GM19035 (cell line): ENCODE results near the gene UNC93A.
"Not testable (repeated sequence)": the region's sequence is repeated elsewhere in the genome, so short reads cannot be mapped to it uniquely, and the experiment has no call there.

Experiments
- ATAC-seq: cut with Tn5 transposase; IDR thresholded peaks from one replicate; pipeline ENCODE4 v1.9.1; 2021; ENCODE audit not compliant: unreplicated experiment

Gene UNC93A

DNA sequence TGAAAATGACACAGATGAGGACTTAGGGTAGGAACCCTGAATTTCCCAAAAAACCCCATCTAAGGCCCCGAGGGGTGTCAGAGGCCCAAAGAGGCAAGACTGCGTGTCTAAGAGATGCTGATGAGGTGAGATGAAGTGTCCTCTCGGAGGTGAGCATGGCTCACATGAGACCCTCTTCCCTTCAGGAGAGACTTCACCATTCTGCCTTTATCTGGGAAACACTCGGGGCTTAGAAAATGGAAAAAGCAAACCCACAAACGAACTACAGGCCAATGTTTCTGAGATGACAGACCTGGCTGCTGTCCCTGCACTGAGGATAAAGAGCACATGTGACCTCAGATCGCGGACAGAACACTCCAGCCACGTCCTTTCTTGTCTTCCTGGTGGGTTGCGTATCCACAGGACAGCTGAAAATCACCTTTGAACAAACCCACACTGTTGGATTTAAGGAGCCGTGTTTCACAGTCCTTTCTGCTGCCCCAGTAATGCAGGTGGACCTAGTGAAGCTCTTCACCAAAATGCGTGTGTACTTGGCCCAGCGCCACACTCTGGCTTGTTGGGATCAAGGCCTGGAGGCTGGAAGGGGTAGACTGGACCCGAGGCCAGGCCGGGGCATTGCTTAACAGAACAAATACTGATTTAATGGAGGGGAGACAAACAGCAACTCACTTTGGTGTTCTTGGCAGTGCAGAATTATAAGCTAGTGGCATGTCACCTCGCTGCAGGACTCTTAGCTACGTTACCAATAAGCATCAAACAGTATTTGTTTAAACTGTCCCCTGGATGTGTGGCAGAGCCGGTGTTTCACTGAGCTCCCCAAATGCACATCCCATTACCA, 18.5 kb downstream of the UNC93A start:
- not testable (repeated sequence) for ATAC-seq

DNA sequence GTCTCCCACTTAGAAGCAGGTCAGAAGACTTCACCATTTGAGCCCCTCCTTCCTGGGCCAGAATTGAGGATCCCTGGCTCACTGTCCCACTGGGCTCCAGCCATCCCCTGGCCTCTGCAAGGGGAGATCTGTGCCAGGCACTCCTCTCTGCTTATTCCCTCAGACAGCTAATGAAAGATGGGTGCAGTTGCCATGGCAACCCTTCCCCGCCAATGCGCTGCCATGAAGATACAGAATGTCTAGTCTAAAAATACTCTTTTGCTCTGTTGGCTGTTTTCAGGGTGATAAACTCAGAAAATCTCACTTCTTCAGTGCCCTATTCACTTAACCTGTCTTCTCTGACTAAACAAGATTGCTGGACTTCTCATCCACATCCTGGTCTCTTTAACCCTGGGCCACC, 20.2 kb downstream of the UNC93A start:
- ATAC-seq = no peak

DNA sequence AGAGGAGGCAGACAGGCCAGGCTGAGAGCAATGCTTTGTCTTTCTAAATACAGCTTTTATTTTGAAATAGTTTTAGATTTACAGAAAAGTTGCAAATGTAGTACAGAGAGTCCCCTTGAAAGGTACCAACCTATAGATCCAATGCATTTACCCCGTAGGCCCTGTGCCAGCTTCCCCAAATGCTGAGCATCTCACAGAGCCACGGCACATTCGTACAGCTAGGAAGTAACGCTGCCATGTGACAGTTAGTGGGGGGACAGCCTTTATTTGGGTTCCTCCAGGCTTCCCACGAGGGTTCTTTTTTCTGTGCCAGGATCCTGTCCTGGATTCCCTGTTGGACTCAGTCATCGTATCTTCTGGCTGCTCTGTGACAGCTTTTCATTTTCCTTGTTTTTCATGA, 20.6 kb downstream of the UNC93A start:
- ATAC-seq = not testable (repeated sequence)

DNA sequence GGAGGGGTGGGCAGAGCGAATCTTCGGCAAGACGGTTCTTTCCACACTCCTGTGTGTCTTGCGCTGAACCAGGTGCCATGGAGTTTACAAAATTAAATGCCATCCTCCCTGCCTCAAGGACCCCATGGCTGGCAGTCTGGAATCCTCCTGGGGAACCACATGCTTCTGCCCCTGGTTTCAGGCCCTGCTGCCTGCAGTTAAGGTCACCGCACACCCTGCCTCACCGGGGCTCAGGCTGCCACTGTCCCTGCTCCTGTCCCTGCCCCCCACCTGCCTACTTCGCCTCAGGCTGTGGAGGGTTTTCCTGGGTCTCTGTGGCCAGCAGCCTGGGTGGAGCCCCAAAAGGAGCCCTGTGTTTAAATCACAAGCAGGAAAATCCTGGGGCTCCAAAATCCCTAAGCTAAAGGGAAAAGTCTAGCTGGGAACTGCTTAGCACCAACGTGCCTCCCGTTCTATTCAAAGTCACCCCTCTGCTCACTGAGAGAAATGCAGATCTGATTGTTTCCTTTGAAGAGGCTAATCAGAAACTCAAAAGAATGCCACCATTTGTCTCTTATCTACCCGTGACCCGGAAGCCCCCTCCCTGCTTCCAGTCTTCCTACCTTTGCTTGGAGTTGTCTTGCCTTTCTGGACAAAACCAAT, 23.2 kb downstream of the UNC93A start:
- no peak for ATAC-seq

DNA sequence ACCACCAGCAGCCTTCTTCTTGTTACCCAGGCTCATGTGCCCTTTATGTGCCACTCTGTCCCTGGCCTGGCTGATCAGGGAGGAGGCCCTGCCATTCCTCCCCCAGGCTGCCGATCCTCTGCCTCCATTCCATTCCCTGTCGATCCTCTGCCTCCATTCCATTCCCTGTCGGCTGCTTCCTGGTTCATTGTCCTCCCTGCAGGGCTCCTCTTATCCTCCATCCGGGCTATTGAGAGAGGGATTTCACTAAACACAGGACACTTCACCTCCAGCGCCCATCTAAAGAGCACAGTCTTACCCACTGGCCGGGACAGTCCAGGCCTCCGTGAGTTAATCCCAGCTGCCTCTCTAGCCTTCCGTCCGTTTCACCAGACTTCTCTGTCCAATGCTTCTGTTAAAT, 26.1 kb downstream of the UNC93A start:
- no peak for ATAC-seq

DNA sequence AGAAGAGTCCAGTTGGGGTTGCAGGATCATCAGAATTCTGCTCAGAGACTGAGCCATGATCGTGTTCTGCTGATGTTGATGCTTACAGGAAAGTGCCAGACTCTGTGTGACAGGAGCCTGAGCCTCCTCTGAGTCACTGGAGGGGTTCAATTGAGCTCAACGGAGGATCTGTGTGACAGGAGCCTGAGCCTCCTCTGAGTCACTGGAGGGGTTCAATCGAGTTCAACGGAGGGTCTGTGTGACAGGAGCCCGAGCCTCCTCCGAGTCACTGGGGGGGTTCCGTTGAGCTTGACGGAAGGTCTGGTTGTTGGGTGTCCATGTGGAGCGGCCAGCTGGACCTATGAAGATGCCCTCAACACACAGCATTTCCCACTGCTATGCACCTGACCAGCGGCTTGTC, 27.2 kb downstream of the UNC93A start:
- ATAC-seq = not testable (repeated sequence)

DNA sequence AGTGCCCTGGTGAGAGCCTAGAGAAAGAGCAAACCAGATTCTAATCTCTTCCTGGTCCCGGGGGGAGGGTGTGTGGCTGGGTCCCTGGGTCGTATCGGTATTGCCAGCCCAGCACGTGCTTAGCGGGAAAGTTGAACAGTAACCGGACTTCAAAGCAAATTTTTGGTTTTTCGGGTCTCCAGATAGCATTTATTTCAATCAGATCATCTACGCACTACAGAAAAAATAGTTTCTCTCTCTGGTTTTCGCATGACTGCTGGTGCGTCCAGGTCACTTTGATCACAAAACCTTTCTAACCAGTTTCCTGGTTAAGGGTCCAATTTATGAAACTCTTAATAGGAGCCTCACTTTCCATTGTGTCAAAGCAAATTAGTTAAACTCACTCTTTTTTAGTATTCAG, 27.7 kb downstream of the UNC93A start:
- ATAC-seq = not testable (repeated sequence)

DNA sequence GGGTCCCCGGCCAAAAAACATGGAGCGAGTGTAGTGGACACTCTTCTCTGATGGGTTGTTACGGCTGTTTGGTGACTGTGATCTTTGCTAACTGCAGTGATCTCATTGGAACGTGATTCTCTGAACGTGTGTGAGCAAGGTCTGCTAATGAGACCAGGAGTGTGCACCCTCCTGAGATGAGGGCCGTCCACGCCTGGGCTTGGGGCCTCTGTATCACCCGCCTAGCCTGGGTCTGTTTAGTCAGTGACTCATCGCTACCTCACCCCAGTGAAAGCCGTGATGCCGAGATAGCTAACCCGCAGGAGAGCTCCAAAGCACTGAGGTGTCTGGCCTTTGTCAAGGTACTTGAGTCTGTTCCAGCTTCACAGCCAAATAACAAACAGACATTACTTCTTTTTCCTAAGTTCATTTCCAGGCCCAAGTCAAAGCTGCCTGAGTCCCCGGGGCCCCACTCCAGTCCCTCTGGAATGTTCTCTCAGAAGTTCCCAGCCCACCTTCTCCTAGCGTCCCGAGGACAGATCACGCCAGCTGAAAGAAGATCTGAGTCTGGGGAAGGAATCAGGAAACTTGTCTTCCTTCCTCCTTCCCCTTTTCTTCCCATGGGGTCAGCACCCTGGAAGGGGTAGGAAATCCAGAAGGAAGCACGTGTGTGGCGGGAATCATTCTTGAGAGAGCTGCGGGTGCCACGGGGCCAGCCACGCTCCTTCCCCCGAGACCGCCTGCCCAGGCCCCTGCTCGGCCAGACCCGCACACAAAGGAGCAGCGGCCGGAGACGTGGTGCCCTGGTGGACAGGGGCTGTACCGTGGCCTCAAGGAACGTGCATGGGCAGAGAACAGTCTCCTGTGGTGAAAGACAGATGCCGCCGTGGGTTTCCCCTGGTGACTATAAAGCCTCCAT, 29.0 kb downstream of the UNC93A start:
- not testable (repeated sequence) for ATAC-seq

DNA sequence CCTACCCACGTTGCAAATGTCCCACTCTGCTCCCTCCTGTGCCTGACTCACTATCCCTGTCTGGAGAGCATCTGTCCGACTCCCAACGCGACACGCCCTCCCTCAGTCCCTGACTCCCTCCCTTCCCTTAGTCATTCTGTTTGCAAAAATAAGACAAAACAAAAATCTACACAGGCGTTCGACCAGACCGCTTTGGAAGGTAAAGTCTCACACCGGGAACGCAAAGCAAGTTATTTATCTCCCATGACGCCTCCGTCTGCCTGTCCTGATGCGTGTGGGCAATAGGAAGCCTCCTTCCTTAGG, 29.6 kb downstream of the UNC93A start:
- not testable (repeated sequence) for ATAC-seq

DNA sequence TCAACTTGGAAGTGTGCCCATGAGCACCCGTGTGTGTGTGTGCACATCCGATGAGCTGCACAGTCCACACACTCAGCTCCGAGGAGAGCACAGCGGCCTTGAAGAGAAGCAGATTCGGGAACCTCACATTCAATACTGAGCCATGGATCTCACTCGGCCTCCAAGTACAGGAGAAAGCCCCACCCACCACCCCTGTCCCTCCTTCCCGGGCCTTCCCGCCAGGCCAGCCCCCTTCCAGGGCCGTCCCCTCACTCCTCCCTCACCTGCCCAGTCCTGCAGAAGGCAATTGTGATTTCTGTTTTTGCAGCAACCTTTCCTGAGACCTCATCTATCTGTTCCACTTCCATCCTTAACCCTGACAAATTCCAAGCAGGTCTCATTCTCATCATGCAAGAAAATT, 30.1 kb downstream of the UNC93A start:
- ATAC-seq = not testable (repeated sequence)

DNA sequence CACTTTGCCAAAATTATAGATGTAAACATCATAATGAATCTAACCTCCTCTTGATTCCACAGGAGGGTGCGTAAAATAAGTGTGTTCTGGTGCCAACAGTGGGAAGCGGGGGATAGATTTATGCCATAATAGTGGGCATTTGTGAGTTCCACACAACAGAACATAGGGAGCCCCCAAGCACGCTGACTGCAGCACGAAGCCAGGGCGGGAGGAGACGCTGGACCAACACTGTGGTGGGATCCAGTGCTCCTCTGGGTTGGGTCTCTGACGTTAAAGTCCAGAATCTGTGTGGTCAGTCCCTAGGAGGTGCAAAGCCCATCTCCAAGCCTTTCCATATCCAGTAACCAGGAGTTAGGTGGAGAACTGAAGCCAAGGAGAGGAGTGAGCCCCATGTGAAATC, 32.0 kb downstream of the UNC93A start:
- no peak for ATAC-seq

DNA sequence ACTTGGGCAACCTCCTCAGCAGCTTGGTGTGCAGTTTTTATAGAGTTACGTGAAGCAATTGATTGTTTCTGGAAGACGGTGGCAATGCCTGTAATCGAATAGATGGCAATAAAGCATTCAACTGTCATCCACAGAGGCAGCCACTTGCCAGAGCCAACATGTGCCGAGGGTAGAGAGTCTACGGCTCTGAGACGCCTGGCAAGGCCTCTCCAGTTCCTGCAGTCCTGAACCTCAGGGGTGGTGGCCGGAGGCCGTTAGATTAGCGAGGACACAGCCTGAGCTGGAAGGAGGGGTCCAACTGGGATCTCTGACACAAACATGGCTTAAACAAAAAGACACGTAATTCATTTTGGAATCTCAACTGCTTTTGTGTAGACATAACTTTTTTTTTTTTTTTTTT, 33.0 kb downstream of the UNC93A start:
- ATAC-seq = no peak

DNA sequence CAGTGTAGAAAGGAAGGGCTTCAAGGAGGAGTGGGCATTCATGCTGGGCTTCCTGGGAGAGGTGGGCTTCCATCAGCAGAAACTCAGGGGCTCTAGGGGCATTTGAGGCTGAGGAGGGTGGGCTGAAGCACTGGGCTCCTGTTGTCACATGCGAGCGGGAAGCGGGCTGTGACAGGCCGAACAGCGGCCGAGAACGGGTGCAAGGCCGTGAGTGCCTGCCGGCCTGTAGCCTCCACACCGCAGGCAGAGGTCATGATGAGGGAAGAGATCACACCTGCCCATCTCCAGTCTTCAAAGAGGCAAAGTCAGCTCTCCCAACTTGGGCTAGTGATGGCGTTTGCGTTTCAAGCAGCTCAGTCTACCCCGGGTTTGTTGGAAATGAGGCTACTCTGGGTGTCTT, 34.7 kb downstream of the UNC93A start:
- ATAC-seq = no peak

DNA sequence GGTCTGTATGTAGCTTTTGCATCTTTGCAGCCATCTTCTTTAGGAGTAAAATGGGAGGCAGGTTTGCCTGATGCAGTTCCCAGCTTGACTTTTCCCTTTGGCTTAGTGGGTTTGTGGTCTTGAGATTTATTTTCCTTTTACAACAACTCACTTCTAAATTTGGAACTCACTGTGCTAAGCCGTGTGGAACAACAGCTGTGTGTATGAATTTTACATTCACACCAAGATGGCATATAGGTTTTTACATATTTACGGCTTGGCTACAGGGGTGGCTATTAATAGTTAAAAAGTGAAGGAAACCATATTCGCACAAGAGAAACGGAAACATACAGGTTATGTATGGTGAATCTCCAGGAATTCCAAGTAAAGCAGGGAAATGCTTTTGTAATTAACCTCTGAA, 36.3 kb downstream of the UNC93A start:
- no peak for ATAC-seq

DNA sequence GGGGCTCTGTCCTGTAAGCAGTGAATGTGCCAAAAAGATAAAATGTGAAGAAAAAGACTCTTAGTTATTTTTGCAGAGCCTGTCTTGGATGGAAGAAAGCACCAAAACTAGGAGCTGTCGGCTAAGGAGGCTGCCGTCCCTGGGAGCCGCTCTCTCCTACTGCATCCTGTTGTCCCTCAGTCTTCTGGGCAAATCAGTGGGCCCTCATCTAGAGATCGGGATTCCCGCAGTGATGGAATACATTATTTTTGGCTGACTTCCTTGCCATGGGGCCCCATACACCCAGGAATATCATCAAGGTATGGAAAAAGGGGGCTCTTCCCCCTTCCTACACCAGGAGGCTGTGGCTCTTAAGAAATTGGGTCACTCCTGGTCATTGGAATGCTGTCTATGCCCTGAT, 37.0 kb downstream of the UNC93A start:
- ATAC-seq = no peak

DNA sequence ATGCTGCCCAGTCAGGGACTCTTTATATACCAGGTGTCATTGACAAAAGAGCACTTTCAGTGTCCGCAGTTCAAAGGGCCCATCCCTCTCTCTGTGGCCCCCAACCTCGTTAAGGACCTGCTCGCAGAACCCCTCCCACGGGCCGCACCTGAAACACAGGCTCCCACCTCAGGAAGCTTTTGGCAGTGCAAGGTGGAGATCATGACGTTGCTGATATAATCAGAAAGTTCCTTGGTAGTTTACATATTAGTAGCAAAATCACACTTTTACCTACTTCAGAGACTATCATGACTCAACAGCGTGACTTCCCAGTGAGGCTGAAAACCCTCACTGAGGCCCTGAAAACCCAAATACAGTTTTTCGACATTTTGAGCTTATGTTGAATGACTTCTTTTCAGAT, 37.9 kb downstream of the UNC93A start:
- ATAC-seq = no peak

DNA sequence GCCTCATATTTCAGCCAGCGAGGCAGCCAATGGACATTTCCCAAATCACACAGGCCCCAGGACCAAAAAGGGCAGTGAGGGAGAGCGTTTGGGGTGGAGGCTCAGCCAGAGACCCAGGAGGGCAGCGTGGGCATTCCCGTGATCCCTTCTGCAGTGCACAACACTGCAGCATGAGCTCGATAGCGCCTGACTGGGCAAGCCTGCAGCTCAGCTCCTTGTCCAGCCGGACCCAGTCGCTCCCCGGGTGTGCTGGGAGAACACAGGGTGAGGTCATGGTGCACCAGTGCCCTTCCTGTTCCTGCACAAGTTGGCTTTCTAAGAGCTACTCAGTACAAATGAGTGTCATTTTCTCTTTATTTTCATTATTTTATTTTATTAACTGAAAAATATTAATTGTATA, 39.6 kb downstream of the UNC93A start:
- ATAC-seq = no peak

DNA sequence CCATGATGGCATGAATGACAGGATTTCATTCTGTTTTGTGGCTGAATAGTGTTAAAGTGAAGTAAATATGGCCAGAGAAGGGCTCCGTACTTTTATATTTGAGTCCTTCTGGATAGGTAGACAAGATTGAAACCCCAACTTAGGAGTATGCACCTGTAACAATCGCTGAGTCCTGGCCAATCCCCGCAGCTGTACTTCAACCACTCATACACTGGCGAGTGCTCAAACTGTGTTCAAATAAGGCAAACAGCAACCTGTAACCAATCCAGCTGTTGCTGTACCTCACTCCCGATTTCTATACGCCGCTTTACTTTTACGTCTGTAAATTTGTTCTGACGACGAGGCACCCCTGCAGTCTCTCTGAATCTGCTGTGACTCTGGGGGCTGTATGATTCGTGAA, 40.5 kb downstream of the UNC93A start:
- ATAC-seq = no peak

DNA sequence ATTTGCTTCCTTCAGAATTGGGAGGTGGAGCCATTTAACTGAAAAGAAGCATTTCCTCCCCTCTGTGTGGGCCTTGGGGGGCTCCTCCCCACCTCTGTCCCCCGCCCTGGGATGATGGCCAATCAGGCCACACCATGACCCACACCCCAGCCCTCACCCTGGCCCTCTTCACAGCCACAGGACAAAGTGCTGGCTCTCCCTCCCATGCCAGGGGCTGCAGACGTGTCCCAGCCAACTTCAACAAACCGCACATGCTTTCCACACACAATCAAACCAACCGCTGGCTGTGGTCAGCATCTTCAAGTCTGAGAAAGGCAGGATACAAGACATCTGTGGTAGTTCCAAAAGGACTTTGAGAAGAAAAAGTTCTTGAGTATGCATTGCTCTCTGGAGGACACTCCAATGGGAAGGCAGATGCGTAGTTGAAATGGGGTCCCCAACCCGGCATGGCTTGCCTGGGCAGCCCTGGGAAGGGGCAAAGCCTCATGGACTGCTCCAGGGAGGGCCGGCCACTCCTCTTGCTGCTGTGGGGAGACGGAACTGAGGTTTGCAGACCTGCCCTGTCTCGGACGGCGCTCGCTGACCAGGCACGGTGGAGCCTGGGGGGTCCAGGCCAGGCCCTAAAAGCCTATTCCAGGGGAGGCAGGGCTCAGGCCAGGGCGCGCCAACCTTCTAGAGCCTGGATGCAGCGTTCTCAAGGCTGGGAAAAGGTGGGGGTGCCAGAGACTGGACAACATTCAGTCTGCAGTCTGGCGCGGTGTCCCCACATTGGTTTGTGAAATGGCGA, 45.9 kb downstream of the UNC93A start:
- no peak for ATAC-seq

DNA sequence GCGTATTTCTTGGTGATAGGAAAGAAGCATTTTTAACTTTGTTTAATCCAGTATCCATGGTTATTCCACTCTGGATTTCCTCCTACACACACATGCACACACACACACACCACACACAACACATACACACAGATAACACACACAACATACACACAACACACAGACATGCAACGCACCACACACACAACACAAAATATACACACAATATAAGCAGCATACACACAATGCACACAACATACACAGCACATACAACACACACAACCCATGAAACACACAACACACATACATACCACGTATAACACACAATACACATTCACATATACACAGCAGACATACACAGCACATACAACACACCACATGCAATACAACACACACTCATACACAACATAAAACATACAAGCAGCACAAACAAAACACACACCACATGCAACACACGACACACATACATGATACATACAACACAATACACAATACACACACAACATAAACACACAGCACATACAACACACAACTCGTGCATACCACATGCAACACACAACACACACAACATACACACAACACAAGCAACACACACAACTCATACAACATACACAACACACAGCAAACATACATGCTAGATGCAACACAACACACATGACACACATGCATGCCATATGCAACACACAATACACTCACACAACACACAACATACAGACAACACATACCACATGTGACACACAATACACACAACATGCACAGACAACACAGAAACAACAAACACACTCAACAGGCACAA, 46.7 kb downstream of the UNC93A start:
- no peak for ATAC-seq
